Central memory CD8-positive, alpha-beta T cell (primary cell): Measurements from ENCODE around the gene MRPL9.

Experiments used
- ATAC-seq: fragments of 150-1000 bp; cut with Tn5 transposase; replicated peaks from 2 replicates; pipeline ENCODE4 v1.10.0; 2022; ENCODE audit warnings: mild to moderate bottlenecking, moderate FRiP score, moderate number of reproducible peaks; ENCODE audit not compliant: poor library complexity, severe bottlenecking; ENCODE audit errors: extremely low read depth
- DNase-seq, 2 donors: peaks; one replicate each; pipeline ENCODE4 v3.0.0; 2021; ENCODE audit warnings: low spot score in 2 of 2
- H3K27ac Mint-ChIP-seq: one replicate; pipeline ENCODE4 v1.8.0; 2022; ENCODE audit warnings: low read depth, mild to moderate bottlenecking, moderate library complexity, mixed read lengths
- H3K27me3 Mint-ChIP-seq: one replicate; pipeline ENCODE4 v1.8.0; 2022; ENCODE audit warnings: mixed read lengths
- H3K36me3 Mint-ChIP-seq: one replicate; pipeline ENCODE4 v1.8.0; 2022; ENCODE audit warnings: mild to moderate bottlenecking, moderate library complexity, mixed read lengths; ENCODE audit not compliant: insufficient read depth
- H3K4me1 Mint-ChIP-seq: one replicate; pipeline ENCODE4 v1.8.0; 2022; ENCODE audit warnings: mixed read lengths
- H3K4me3 Mint-ChIP-seq: one replicate; pipeline ENCODE4 v1.8.0; 2022; ENCODE audit warnings: mild to moderate bottlenecking, moderate library complexity, mixed read lengths
- H3K9me3 Mint-ChIP-seq: one replicate; pipeline ENCODE4 v1.8.0; 2022; ENCODE audit warnings: mixed read lengths

Gene MRPL9

DNA sequence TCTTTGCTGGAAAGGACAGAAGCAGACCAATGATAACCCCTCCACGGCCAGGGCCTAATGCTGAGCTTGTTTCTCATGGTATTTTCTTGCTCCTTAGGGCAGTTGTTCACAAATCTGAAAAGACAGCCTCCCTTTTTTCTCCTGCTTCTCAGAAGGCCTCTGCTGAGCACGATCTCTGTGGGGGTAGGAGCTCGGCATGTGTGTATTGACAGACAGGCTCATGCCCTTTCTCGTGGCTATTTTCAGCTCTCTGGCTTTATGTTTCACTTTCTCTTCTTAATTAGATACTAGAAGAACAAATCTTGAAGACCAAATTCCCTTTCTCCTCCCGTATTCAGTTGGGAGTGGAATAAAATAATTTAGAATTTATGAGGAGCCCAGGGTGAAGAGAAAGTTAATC lies 42.7 kb downstream of the MRPL9 start:
- no peaks in the 10 kb centered on the region for H3K9me3 Mint-ChIP-seq
- DNase-seq = no peak
- no peak overlapping the region for H3K27ac Mint-ChIP-seq
- H3K4me3 Mint-ChIP-seq = peak overlapping the region; percentile 68
- ATAC-seq = no peak
- H3K36me3 Mint-ChIP-seq = peaks cover 5% of the 10 kb centered on the region
- H3K4me1 Mint-ChIP-seq = peaks cover 28% of the 10 kb centered on the region
- H3K27me3 Mint-ChIP-seq = peaks cover 64% of the 10 kb centered on the region

- peaks cover 64% of the 10 kb centered on the region for H3K27me3 Mint-ChIP-seq
- peak overlapping the region; percentile 68 for H3K4me3 Mint-ChIP-seq
- DNase-seq = no peak
- H3K36me3 Mint-ChIP-seq = peaks cover 5% of the 10 kb centered on the region
- no peak for ATAC-seq
- H3K9me3 Mint-ChIP-seq = no peaks in the 10 kb centered on the region
- H3K27ac Mint-ChIP-seq = no peak overlapping the region
- peaks cover 28% of the 10 kb centered on the region for H3K4me1 Mint-ChIP-seq
Measured at GRCh38 chr1:151720125-151720524, 43.2 kb downstream of the MRPL9 start.

- no peak overlapping the region for H3K27ac Mint-ChIP-seq
- H3K9me3 Mint-ChIP-seq = no peaks in the 10 kb centered on the region
- peaks cover 28% of the 10 kb centered on the region for H3K4me1 Mint-ChIP-seq
- DNase-seq (no peak), ATAC-seq (no peak)
- peaks cover 7% of the 10 kb centered on the region for H3K36me3 Mint-ChIP-seq
- no peak overlapping the region for H3K4me3 Mint-ChIP-seq
- H3K27me3 Mint-ChIP-seq = peaks cover 66% of the 10 kb centered on the region
Measured at GRCh38 chr1:151718666-151719065, 44.6 kb downstream of the MRPL9 start.

- H3K27ac Mint-ChIP-seq = no peak overlapping the region
- no peak overlapping the region for H3K4me3 Mint-ChIP-seq
- H3K4me1 Mint-ChIP-seq = peaks cover 28% of the 10 kb centered on the region
- ATAC-seq = no peak
- peaks cover 67% of the 10 kb centered on the region for H3K27me3 Mint-ChIP-seq
- no peaks in the 10 kb centered on the region for H3K9me3 Mint-ChIP-seq
- H3K36me3 Mint-ChIP-seq = peaks cover 7% of the 10 kb centered on the region
- DNase-seq = no peak
Measured at GRCh38 chr1:151718011-151718431, 45.3 kb downstream of the MRPL9 start.

- Mint-ChIP-seq H3K27me3 (peaks cover 76% of the 10 kb centered on the region), H3K9me3 (no peaks in the 10 kb centered on the region), H3K27ac (no peak within 1 kb of the TSS), H3K36me3 (peaks cover 7% of the 10 kb centered on the region), H3K4me1 (peaks cover 28% of the 10 kb centered on the region), H3K4me3 (no peak within 1 kb of the TSS)
- no peak for ATAC-seq
- no peak for DNase-seq
Measured at GRCh38 chr1:151716771-151717631, 46.3 kb downstream of the MRPL9 start, which contains the start of gene CELF3. TSS of gene CELF3 (minus strand) at chr1:151716803. CDS start at chr1:151716020, 783 bp downstream.

GRCh38 chr1:151716405-151716762 lies 46.9 kb downstream of the MRPL9 start:
- no peak for ATAC-seq
- Mint-ChIP-seq H3K4me3 (no peak overlapping the region), H3K36me3 (peaks cover 7% of the 10 kb centered on the region), H3K27ac (no peak overlapping the region), H3K4me1 (peaks cover 22% of the 10 kb centered on the region), H3K27me3 (peaks cover 82% of the 10 kb centered on the region), H3K9me3 (no peaks in the 10 kb centered on the region)
- no peak for DNase-seq

GRCh38 chr1:151715726-151716404 lies 47.4 kb downstream of the MRPL9 start:
- ATAC-seq = no peak
- Mint-ChIP-seq H3K9me3 (no peaks in the 10 kb centered on the region), H3K4me1 (peaks cover 17% of the 10 kb centered on the region), H3K4me3 (no peak overlapping the region), H3K36me3 (peaks cover 7% of the 10 kb centered on the region), H3K27ac (no peak overlapping the region), H3K27me3 (peaks cover 82% of the 10 kb centered on the region)
- no peak for DNase-seq

DNA sequence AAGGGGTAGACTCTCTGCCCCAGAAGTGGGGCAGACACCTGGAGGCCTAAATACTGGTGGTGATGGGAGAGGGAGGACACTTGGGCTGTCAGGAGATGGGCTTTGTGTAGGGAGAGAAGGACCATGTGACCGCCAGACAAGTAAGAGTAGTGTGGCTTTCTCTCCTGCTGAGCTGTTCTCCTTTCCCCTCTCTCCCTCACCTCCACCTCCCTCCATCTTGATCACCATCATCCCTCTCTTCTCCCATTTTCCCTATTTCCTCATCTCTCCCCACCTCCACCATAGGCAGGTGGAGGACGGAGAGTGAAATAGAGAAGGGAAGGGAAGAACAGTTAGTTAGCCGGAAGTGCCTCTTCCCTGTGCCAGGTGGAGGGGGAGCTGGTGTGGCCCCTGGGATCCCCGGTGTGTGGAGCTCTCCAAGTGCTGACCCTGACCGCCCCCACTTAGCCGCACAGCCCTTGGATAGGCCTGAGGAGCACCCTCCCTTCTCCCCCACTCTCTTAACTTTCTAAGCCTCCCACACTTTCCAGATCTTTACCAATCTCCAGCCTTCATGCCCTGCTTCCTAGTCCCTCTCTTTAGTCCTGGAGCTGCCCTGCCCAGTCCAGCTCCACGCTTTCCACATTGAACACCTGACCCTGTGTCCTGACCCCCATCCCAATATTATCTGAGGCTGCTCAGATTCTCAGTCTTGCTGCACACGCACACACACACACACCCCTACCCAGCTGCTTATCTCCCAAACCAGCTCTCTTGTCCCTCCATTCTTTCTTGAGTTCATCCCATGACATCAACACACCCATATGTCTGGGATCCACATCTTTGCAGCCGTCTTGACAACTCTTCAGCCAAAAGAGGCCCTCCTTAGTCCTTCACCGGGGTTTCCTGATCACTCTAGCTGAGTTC lies 48.2 kb downstream of the MRPL9 start:
- H3K4me1 Mint-ChIP-seq = peaks cover 9% of the 10 kb centered on the region
- H3K36me3 Mint-ChIP-seq = peaks cover 6% of the 10 kb centered on the region
- H3K9me3 Mint-ChIP-seq = no peaks in the 10 kb centered on the region
- no peak overlapping the region for H3K27ac Mint-ChIP-seq
- H3K27me3 Mint-ChIP-seq = peaks cover 82% of the 10 kb centered on the region
- ATAC-seq = no peak
- no peak for DNase-seq
- H3K4me3 Mint-ChIP-seq = no peak overlapping the region

DNA sequence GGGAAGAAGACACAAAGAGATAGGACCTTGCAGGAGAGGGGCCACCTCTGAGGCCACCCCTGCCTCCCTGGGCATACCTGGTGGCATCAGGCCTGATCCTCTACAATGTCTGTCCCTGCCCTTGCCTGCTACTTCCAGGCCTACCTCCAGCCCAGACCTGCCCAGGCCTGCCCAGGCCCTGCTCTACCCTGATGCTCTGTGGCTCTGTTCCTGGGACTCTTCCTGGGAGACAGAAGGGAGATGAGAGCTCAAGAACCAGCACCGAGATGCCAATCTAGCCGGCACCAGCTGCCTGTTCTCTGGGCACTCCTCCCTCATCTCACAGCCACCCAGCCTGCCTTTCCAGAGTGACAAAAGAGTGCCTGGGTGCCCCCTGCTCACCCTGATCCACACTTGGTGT lies 49.4 kb downstream of the MRPL9 start:
- peaks cover 72% of the 10 kb centered on the region for H3K27me3 Mint-ChIP-seq
- H3K4me1 Mint-ChIP-seq = peaks cover 7% of the 10 kb centered on the region
- H3K4me3 Mint-ChIP-seq = no peak overlapping the region
- no peak overlapping the region for H3K27ac Mint-ChIP-seq
- no peaks in the 10 kb centered on the region for H3K9me3 Mint-ChIP-seq
- DNase-seq = no peak
- ATAC-seq = no peak
- H3K36me3 Mint-ChIP-seq = peaks cover 6% of the 10 kb centered on the region

DNA sequence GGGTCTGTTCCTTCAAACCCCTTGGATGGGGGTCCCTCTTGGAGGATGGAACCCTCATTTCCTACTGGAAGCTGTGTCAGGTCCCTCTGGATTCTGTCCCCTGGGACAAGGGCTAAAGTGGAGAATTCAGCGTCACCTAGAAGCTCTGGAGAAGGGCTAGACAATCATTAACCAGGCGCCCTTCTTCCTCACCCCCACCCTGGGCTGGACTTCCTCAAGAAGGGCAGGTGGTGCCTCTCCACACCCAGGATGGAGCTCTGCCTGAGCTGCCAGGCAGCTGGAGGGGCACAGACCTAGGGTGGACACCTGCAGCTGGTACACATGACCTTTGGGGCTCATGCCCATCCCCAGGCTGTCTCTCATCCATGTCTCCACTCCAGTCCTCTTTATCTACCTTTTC lies 50.3 kb downstream of the MRPL9 start:
- H3K27me3 Mint-ChIP-seq = peaks cover 64% of the 10 kb centered on the region
- ATAC-seq (no peak), DNase-seq (no peak)
- peaks cover 6% of the 10 kb centered on the region for H3K36me3 Mint-ChIP-seq
- H3K9me3 Mint-ChIP-seq = no peaks in the 10 kb centered on the region
- no peak overlapping the region for H3K4me3 Mint-ChIP-seq
- H3K4me1 Mint-ChIP-seq = peaks cover 7% of the 10 kb centered on the region
- no peak overlapping the region for H3K27ac Mint-ChIP-seq

GRCh38 chr1:151711951-151712350 lies 51.3 kb downstream of the MRPL9 start:
- no peak overlapping the region for H3K4me3 Mint-ChIP-seq
- no peaks in the 10 kb centered on the region for H3K9me3 Mint-ChIP-seq
- no peak for DNase-seq
- H3K36me3 Mint-ChIP-seq = peaks cover 6% of the 10 kb centered on the region
- peaks cover 3% of the 10 kb centered on the region for H3K4me1 Mint-ChIP-seq
- peaks cover 53% of the 10 kb centered on the region for H3K27me3 Mint-ChIP-seq
- H3K27ac Mint-ChIP-seq = no peak overlapping the region
- ATAC-seq = no peak

- Mint-ChIP-seq H3K27ac (no peak overlapping the region), H3K4me1 (no peaks in the 10 kb centered on the region), H3K27me3 (peaks cover 46% of the 10 kb centered on the region), H3K4me3 (no peak overlapping the region), H3K9me3 (no peaks in the 10 kb centered on the region), H3K36me3 (peaks cover 4% of the 10 kb centered on the region)
- ATAC-seq (no peak), DNase-seq (no peak)
Measured at GRCh38 chr1:151711044-151711800, 52.1 kb downstream of the MRPL9 start.
